B cell (primary cell): ENCODE measurements around the gene PLA2G12B. TPM values are rescaled to one million over a fixed set of nuclear protein-coding genes. Genes with fewer than 3 reads are reported as not detected.
"Not testable (repeated sequence)": the region's sequence is repeated elsewhere in the genome, so short reads cannot be mapped to it uniquely, and the experiment has no call there.

Experiments used
- ATAC-seq: fragments of 200-7000 bp; cut with Tn5 transposase; one replicate; pipeline ENCODE4 v1.10.0; 2021; ENCODE audit warnings: low read depth, mild to moderate bottlenecking, moderate number of reproducible peaks, moderate library complexity
- CTCF ChIA-PET: fragments of 350-600 bp; sonication (Branson Sonifier 250); formaldehyde crosslinking; loops from one replicate; lab custom pipeline; 2021; ENCODE audit warnings: antibody characterized with exemption, inconsistent platforms; lab: Charles Lee
- POLR2A ChIA-PET: fragments of 350-600 bp; sonication (Branson Sonifier 250); formaldehyde crosslinking; loops from one replicate; lab custom pipeline; 2021; ENCODE audit warnings: antibody characterized with exemption; lab: Charles Lee
- DNase-seq: peaks from one replicate; pipeline ENCODE4 v3.0.0; 2013
- H2AFZ ChIP-seq: 2 replicates; pipeline ENCODE4 v1.6.1; 2012; ENCODE audit warnings: mild to moderate bottlenecking, low read depth, low read length; ENCODE audit not compliant: insufficient read depth, poor library complexity, severe bottlenecking
- H3K27ac ChIP-seq, 2 donors: 1 replicate in 1 of 2; 2 replicates in 1 of 2; pipeline ENCODE4 v1.5.1; 2012 to 2013; ENCODE audit warnings: low read length in 2 of 2, mild to moderate bottlenecking in 2 of 2, moderate library complexity in 1 of 2
- H3K27me3 ChIP-seq, 4 experiments: fragments of 200-600 bp in 1 of 4; sonication (generic) in 1 of 4; replicated peaks in 1 of 4; 1 replicate in 2 of 4; 2 replicates in 2 of 4; pipeline versions ENCODE4 v1.6.1 to v1.7.0; 2013 to 2016; ENCODE audit warnings: low read length in 3 of 4, mild to moderate bottlenecking in 2 of 4, mixed read lengths in 1 of 4, moderate library complexity in 1 of 4; ENCODE audit not compliant: insufficient read depth in 4 of 4, control insufficient read depth in 3 of 4; ENCODE audit errors: control extremely low read depth in 1 of 4
- H3K36me3 ChIP-seq, 2 experiments: replicated peaks in 1 of 2; 1 replicate in 1 of 2; 2 replicates in 1 of 2; pipeline versions ENCODE4 v1.6.1 to v1.7.1; 2013; ENCODE audit warnings: low read length in 1 of 2; ENCODE audit not compliant: insufficient read depth in 2 of 2, control insufficient read depth in 1 of 2; ENCODE audit errors: control extremely low read depth in 1 of 2, extremely low read depth in 1 of 2
- H3K4me1 ChIP-seq, 2 donors: fragments of 200-600 bp in 1 of 2; sonication (generic) in 1 of 2; 1 replicate in 1 of 2; 2 replicates in 1 of 2; pipeline versions ENCODE4 v1.5.1 to v1.6.1; 2013 to 2017; ENCODE audit warnings: low read length in 2 of 2; ENCODE audit not compliant: control insufficient read depth in 2 of 2, insufficient read depth in 2 of 2
- H3K4me2 ChIP-seq: replicated peaks from 2 replicates; pipeline ENCODE3; 2012; ENCODE audit warnings: mild to moderate bottlenecking, low read depth, low read length; ENCODE audit not compliant: poor library complexity, severe bottlenecking
- H3K4me3 ChIP-seq, 5 experiments: fragments of 200-600 bp in 1 of 5; sonication (generic) in 1 of 5; 1 replicate in 3 of 5; 2 replicates in 2 of 5; pipeline versions ENCODE4 v1.5.1 to v1.7.0; 2011 to 2016; ENCODE audit warnings: low read length in 4 of 5, mild to moderate bottlenecking in 4 of 5, low read depth in 2 of 5, control low read depth in 1 of 5, moderate library complexity in 1 of 5; ENCODE audit not compliant: insufficient read depth in 1 of 5; ENCODE audit errors: control extremely low read depth in 1 of 5, extremely low read depth in 1 of 5
- H3K79me2 ChIP-seq: fragments of 200-600 bp; sonication (generic); one replicate; pipeline ENCODE4 v1.6.0; 2016; ENCODE audit warnings: low read length; ENCODE audit not compliant: control insufficient read depth, insufficient read depth
- H3K9ac ChIP-seq: fragments of 200-600 bp; sonication (generic); 2 replicates; pipeline ENCODE4 v1.6.1; 2017; ENCODE audit warnings: mild to moderate bottlenecking, low read length, moderate library complexity
- H3K9me3 ChIP-seq, 3 donors: one replicate each; pipeline versions ENCODE4 v1.6.1 to v1.7.1; 2013; ENCODE audit warnings: low read length in 2 of 3; ENCODE audit not compliant: control insufficient read depth in 2 of 3, insufficient read depth in 1 of 3; ENCODE audit errors: control extremely low read depth in 1 of 3
- H4K20me1 ChIP-seq: 2 replicates; pipeline ENCODE4 v1.6.0; 2012; ENCODE audit warnings: mild to moderate bottlenecking, low read length; ENCODE audit not compliant: insufficient read depth, control insufficient read depth, poor library complexity, severe bottlenecking
- H3K27ac Mint-ChIP-seq: one replicate; pipeline ENCODE4 v1.8.0; 2021; ENCODE audit warnings: mixed read lengths
- H3K27me3 Mint-ChIP-seq: one replicate; pipeline ENCODE4 v1.8.0; 2021; ENCODE audit warnings: mixed read lengths
- H3K4me1 Mint-ChIP-seq: one replicate; pipeline ENCODE4 v1.8.0; 2021; ENCODE audit warnings: mixed read lengths
- H3K4me3 Mint-ChIP-seq: one replicate; pipeline ENCODE4 v1.8.0; 2021; ENCODE audit warnings: mixed read lengths
- H3K9me3 Mint-ChIP-seq: one replicate; pipeline ENCODE4 v1.8.0; 2022; ENCODE audit warnings: mixed read lengths; ENCODE audit not compliant: insufficient read depth
- CTCF ChIP-seq: fragments of 200-600 bp; IDR thresholded peaks from one replicate; pipeline ENCODE4 v1.8.0; 2022; ENCODE audit warnings: antibody characterized with exemption, mild to moderate bottlenecking
- EZH2 ChIP-seq: IDR thresholded peaks from 2 replicates; pipeline ENCODE4 v1.6.1; 2012; ENCODE audit warnings: borderline replicate concordance, low read depth, mild to moderate bottlenecking, moderate library complexity, low read length; ENCODE audit not compliant: insufficient read depth, poor library complexity, severe bottlenecking
- WGBS: methylation state at CpG from one replicate; pipeline ENCODE4 v1.1.5; 2013; ENCODE audit warnings: missing lambda C conversion rate; ENCODE audit not compliant: insufficient coverage; 5-methylcytosine and 5-hydroxymethylcytosine counted together
- intact Hi-C: fragments of 100-400 bp; cut with micrococcal nuclease; formaldehyde crosslinking; loops from one replicate; pipeline ENCODE4 v1.10.0; 2022
- polyA plus RNA-seq: library from polyadenylated mRNA; depleted of rRNA; stranded (reverse); fragments of >200 nt; gene quantifications from 2 replicates; pipeline ENCODE4 v1.2.3, GENCODE V29; 2012
- total RNA-seq, 2 donors: library from RNA; stranded (reverse); fragments of 120-200 nt in 1 of 2; gene quantifications; 1 replicate in 1 of 2; 2 replicates in 1 of 2; pipeline versions ENCODE4 v1.2.3 to v1.2.4, GENCODE V29; 2013 to 2022

PLA2G12B gene
- total and polyA plus RNA-seq, 2 donors (not counting 1 experiment from before 2014, with no cell fraction given): not detected

GRCh38 chr10:72906446-72906845 is 48.2 kb downstream of the PLA2G12B start:
- no peaks in the 10 kb centered on the region for H3K9me3 ChIP-seq
- no peaks in the 10 kb centered on the region for H3K36me3 ChIP-seq
- Mint-ChIP-seq H3K9me3 (no peaks in the 10 kb centered on the region), H3K27ac (no peak overlapping the region), H3K4me1 (peaks cover 4% of the 10 kb centered on the region), H3K4me3 (no peak overlapping the region), H3K27me3 (no peaks in the 10 kb centered on the region)
- H3K27me3 ChIP-seq: no peaks in the 10 kb centered on the region
- WGBS: 89% methylated on average over 6 of the region's 6 CpGs
- H3K4me3 ChIP-seq: no peak overlapping the region
- H4K20me1 ChIP-seq: no peaks in the 10 kb centered on the region
- no peak for ATAC-seq
- no peaks in the 10 kb centered on the region for H3K79me2 ChIP-seq
- CTCF ChIA-PET: no interaction called here
- H3K4me1 ChIP-seq: no peaks in the 10 kb centered on the region
- DNase-seq: no peak
- H2AFZ ChIP-seq: no peak overlapping the region
- H3K27ac ChIP-seq: no peak overlapping the region
- intact Hi-C loops: no loop called here
- TF ChIP-seq EZH2 (no peak), CTCF (no peak)
- H3K9ac ChIP-seq: no peak overlapping the region
- no peak overlapping the region for H3K4me2 ChIP-seq
- POLR2A ChIA-PET: no interaction called here

- Histone ChIP-seq H3K4me2 (no peak overlapping the region), H3K27ac (no peak overlapping the region), H3K9ac (no peak overlapping the region), H3K4me3 (no peak overlapping the region), H2AFZ (no peak overlapping the region), H3K27me3 (no peaks in the 10 kb centered on the region), H3K4me1 (no peaks in the 10 kb centered on the region), H3K79me2 (no peaks in the 10 kb centered on the region), H3K9me3 (no peaks in the 10 kb centered on the region), H4K20me1 (no peaks in the 10 kb centered on the region), H3K36me3 (no peaks in the 10 kb centered on the region)
- peaks cover 4% of the 10 kb centered on the region for H3K4me1 Mint-ChIP-seq
- CTCF ChIA-PET: no interaction called here
- DNase-seq (no peak), ATAC-seq (no peak)
- POLR2A ChIA-PET: no interaction called here
- H3K27me3 Mint-ChIP-seq: no peaks in the 10 kb centered on the region
- H3K27ac Mint-ChIP-seq: no peak overlapping the region
- intact Hi-C loops: no loop called here
- TF ChIP-seq EZH2 (no peak), CTCF (no peak)
- H3K9me3 Mint-ChIP-seq: no peaks in the 10 kb centered on the region
- WGBS: 100% methylated on average over 2 of the region's 3 CpGs
- H3K4me3 Mint-ChIP-seq: no peak overlapping the region
Observed at GRCh38 chr10:72904806-72905205, 49.8 kb downstream of the PLA2G12B start.

GRCh38 chr10:72903941-72904446 is 50.6 kb downstream of the PLA2G12B start:
- POLR2A ChIA-PET, H3K79me2 ChIP-seq, H3K4me1 ChIP-seq, intact Hi-C loops, H3K27ac Mint-ChIP-seq, CTCF ChIA-PET, H3K9me3 Mint-ChIP-seq, H3K27ac ChIP-seq, H3K4me2 ChIP-seq, ATAC-seq, H3K9me3 ChIP-seq, H4K20me1 ChIP-seq, H3K27me3 Mint-ChIP-seq, H3K4me1 Mint-ChIP-seq, H3K9ac ChIP-seq, DNase-seq, H3K36me3 ChIP-seq, H2AFZ ChIP-seq, H3K4me3 ChIP-seq, H3K27me3 ChIP-seq, H3K4me3 Mint-ChIP-seq: not testable (repeated sequence)
- WGBS: 97% methylated on average over 10 of the region's 15 CpGs
